CMK (cell line): ENCODE results near the gene C1QTNF5.

Source experiments
- DNase-seq: peaks from one replicate; pipeline ENCODE4 v3.0.0-alpha.2; 2010; ENCODE audit warnings: low read depth

Gene C1QTNF5

GRCh38 chr11:119373059-119373920 is 32.6 kb upstream of the C1QTNF5 start:
- no peak for DNase-seq

GRCh38 chr11:119372260-119373058 is 31.8 kb upstream of the C1QTNF5 start:
- DNase-seq = no peak

GRCh38 chr11:119371778-119372182 is 31.1 kb upstream of the C1QTNF5 start:
- DNase-seq = no peak

- DNase-seq = no peak
These were observed 30.5 kb upstream of the C1QTNF5 start for GRCh38 chr11:119371067-119371601.

- DNase-seq = no peak
These were observed 29.9 kb upstream of the C1QTNF5 start for GRCh38 chr11:119370486-119371046.

- DNase-seq = no peak
These were observed 28.6 kb upstream of the C1QTNF5 start for GRCh38 chr11:119369132-119369925.

GRCh38 chr11:119368121-119369034 is 27.7 kb upstream of the C1QTNF5 start:
- no peak for DNase-seq

GRCh38 chr11:119367661-119368120 is 27.0 kb upstream of the C1QTNF5 start:
- DNase-seq = no peak

GRCh38 chr11:119366690-119367620 is 26.3 kb upstream of the C1QTNF5 start:
- no peak for DNase-seq

- DNase-seq = no peak
These were observed 24.4 kb upstream of the C1QTNF5 start for GRCh38 chr11:119365071-119365591.

GRCh38 chr11:119363851-119364590 is 23.3 kb upstream of the C1QTNF5 start:
- DNase-seq = no peak

GRCh38 chr11:119363081-119363850 is 22.6 kb upstream of the C1QTNF5 start:
- no peak for DNase-seq

GRCh38 chr11:119362741-119363080 is 22.0 kb upstream of the C1QTNF5 start:
- DNase-seq = no peak

- DNase-seq = no peak
These were observed 21.4 kb upstream of the C1QTNF5 start for GRCh38 chr11:119361941-119362725.

- no peak for DNase-seq
These were observed 20.5 kb upstream of the C1QTNF5 start for GRCh38 chr11:119361056-119361787.
